Osteoblast (primary cell): ENCODE measurements around the gene CCDC144A. TPM values are rescaled to one million over a fixed set of nuclear protein-coding genes. Genes with fewer than 3 reads are reported as not detected.
A peak's percentile ranks its signal among the peaks of the same experiment; 100 is the strongest.
"Not testable (repeated sequence)": the region's sequence is repeated elsewhere in the genome, so short reads cannot be mapped to it uniquely, and the experiment has no call there.

ENCODE experiments used
- DNase-seq: peaks from one replicate; pipeline ENCODE4 v3.0.0; 2011; ENCODE audit warnings: low spot score, mixed read lengths; ENCODE audit not compliant: insufficient read length; ENCODE audit errors: missing footprints
- H2AFZ ChIP-seq: 2 replicates; pipeline ENCODE4 v1.6.0; 2011; ENCODE audit warnings: mild to moderate bottlenecking, low read length
- H3K27ac ChIP-seq: 2 replicates; pipeline ENCODE4 v1.5.1; 2011; ENCODE audit warnings: mild to moderate bottlenecking, low read depth, low read length, moderate library complexity
- H3K27me3 ChIP-seq: 2 replicates; pipeline ENCODE4 v1.6.0; 2012; ENCODE audit warnings: mild to moderate bottlenecking, control low read depth, inconsistent platforms, low read length, moderate library complexity; ENCODE audit not compliant: insufficient read depth
- H3K36me3 ChIP-seq: 2 replicates; pipeline ENCODE4 v1.5.1; 2011; ENCODE audit warnings: mild to moderate bottlenecking, low read length, control low read depth, moderate library complexity; ENCODE audit not compliant: insufficient read depth
- H3K4me1 ChIP-seq: 2 replicates; pipeline ENCODE4 v1.5.1; 2011; ENCODE audit warnings: mild to moderate bottlenecking, low read length, control low read depth, moderate library complexity; ENCODE audit not compliant: insufficient read depth
- H3K4me2 ChIP-seq: 2 replicates; pipeline ENCODE4 v1.6.0; 2011; ENCODE audit warnings: mild to moderate bottlenecking, low read length; ENCODE audit not compliant: insufficient read depth
- H3K4me3 ChIP-seq: fragments of 200-600 bp; sonication (generic); 3 replicates; pipeline ENCODE4 v1.5.1; 2012; ENCODE audit warnings: mild to moderate bottlenecking, low read length, inconsistent platforms; ENCODE audit not compliant: insufficient read depth
- H3K79me2 ChIP-seq: 2 replicates; pipeline ENCODE4 v1.6.0; 2012; ENCODE audit warnings: mild to moderate bottlenecking, low read length, control low read depth, inconsistent platforms; ENCODE audit not compliant: insufficient read depth
- H3K9me3 ChIP-seq: 2 replicates; pipeline ENCODE4 v1.5.1; 2011; ENCODE audit warnings: low read depth, low read length, control low read depth
- H4K20me1 ChIP-seq: 2 replicates; pipeline ENCODE4 v1.6.0; 2012; ENCODE audit warnings: mild to moderate bottlenecking, low read length, control low read depth; ENCODE audit not compliant: insufficient read depth
- CTCF ChIP-seq: IDR thresholded peaks from 2 replicates; pipeline ENCODE4 v1.5.1; 2011; ENCODE audit warnings: mild to moderate bottlenecking, low read depth, low read length, moderate library complexity; ENCODE audit errors: extremely low read depth
- total RNA-seq: library from RNA; depleted of rRNA; stranded (reverse); fragments of >200 nt; gene quantifications from 2 replicates; pipeline ENCODE4 v1.2.3, GENCODE V29; 2012

CCDC144A gene
- total RNA-seq, 1 donor: 11.2 TPM

DNA sequence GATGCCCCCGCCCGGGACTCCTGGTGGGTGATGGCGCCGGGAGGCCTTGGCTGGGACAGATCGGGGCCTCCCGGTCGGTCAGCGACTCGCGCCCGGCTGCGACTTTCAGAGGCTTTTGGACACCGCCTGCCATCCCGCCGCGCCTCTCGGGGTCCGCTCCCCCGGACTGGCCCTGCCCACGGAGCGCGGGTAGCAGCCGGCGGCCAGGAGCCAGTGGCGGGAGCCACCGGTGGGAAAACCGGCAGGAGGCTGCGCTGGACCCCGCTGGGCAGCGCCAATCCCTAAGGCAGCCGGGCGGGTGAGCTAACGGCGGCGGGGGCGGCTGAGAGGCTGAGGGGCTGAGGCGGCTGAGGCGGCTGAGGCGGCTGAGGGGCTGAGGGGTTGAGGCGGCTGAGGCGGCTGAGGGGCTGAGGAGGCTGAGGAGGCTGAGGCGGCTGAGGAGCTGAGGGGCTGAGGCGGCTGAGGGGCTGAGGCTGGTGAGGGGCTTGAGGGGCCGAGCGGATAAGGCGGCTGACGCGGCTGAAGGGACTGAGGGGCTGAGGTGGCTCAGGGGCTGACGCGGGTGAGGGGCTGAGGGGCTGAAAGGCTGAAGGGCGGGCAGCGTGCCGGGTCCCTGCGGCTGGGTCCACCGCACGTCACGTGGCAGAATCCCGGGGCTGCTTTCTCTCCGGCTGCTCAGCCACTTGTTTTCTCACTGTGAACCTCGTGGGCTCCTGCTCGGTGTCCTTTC lies 23.0 kb upstream of the CCDC144A start:
- not testable (repeated sequence) for H3K27ac ChIP-seq, H3K36me3 ChIP-seq, H4K20me1 ChIP-seq, H3K79me2 ChIP-seq, DNase-seq, H3K4me1 ChIP-seq, H3K9me3 ChIP-seq
- Histone ChIP-seq H2AFZ (peak overlapping the region; percentile 56), H3K4me3 (peak overlapping the region; percentile 58), H3K27me3 (peaks cover 23% of the 10 kb centered on the region), H3K4me2 (peak overlapping the region; percentile 72)

- no peaks in the 10 kb centered on the region for H3K79me2 ChIP-seq
Measured at GRCh38 chr17:16676676-16677268, 13.3 kb upstream of the CCDC144A start.

GRCh38 chr17:16683290-16684138 lies 6.5 kb upstream of the CCDC144A start:
- not testable (repeated sequence) for DNase-seq, H3K4me2 ChIP-seq, H3K4me1 ChIP-seq, H3K9me3 ChIP-seq, H3K36me3 ChIP-seq, H3K27ac ChIP-seq, H3K79me2 ChIP-seq, H3K4me3 ChIP-seq, H3K27me3 ChIP-seq, H2AFZ ChIP-seq, H4K20me1 ChIP-seq

More at GRCh38 chr17:16676676-16677268, 13.3 kb upstream of the CCDC144A start:
- Histone ChIP-seq H3K4me2 (no peak overlapping the region), H2AFZ (no peak overlapping the region), H4K20me1 (no peaks in the 10 kb centered on the region), H3K9me3 (no peaks in the 10 kb centered on the region), H3K27ac (no peak overlapping the region), H3K27me3 (no peaks in the 10 kb centered on the region), H3K4me3 (no peak overlapping the region), H3K36me3 (no peaks in the 10 kb centered on the region), H3K4me1 (no peaks in the 10 kb centered on the region)
- TF ChIP-seq CTCF: no peak
- DNase-seq: no peak

DNA sequence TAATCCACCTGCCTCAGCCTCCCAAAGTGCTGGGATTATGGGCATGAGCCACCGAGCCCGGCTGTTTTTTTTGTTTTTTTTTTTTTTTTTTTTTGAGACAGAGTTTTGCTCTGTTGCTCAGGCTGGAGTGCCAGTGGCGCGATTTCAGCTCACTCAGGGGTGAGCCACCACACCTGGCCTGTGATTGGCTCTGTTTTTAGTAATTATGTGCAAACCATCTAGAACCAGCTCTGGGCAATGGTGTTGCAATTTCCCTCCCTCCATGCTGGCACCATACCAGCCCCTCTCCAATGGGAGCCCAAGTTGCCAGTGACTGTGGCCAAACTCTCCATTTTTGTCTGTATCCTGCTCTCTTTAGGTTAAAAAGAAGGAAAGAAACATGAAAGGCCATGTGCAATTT lies 4.0 kb upstream of the CCDC144A start:
- H3K4me3 ChIP-seq, H4K20me1 ChIP-seq, DNase-seq, H3K9me3 ChIP-seq, H3K79me2 ChIP-seq, H3K27ac ChIP-seq, H3K36me3 ChIP-seq, H3K4me2 ChIP-seq, H3K4me1 ChIP-seq, H2AFZ ChIP-seq, H3K27me3 ChIP-seq: not testable (repeated sequence)

DNA sequence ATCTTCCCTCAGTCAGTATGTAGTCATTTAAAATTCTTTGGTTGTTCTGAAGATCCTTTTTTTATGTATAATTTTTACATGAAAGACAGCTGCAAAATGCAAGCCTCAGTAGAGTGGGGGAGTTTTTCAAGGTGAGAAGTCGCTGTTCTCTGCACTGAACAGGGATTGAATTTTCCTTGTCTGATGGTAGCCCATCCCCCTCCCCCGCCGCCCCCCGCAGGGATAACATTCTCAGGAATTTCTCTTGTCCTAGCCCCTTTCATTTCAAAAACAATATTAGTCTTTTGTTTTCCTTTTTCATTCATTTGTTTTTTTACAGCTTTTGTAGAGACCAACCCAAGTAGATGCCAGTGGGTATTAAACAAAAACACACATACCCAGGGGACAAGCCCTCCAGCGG lies 2.9 kb upstream of the CCDC144A start:
- not testable (repeated sequence) for H3K36me3 ChIP-seq, H3K4me3 ChIP-seq, H3K79me2 ChIP-seq, H2AFZ ChIP-seq, H3K4me1 ChIP-seq, H3K27me3 ChIP-seq, DNase-seq, H3K4me2 ChIP-seq, H3K27ac ChIP-seq, H4K20me1 ChIP-seq, H3K9me3 ChIP-seq

DNA sequence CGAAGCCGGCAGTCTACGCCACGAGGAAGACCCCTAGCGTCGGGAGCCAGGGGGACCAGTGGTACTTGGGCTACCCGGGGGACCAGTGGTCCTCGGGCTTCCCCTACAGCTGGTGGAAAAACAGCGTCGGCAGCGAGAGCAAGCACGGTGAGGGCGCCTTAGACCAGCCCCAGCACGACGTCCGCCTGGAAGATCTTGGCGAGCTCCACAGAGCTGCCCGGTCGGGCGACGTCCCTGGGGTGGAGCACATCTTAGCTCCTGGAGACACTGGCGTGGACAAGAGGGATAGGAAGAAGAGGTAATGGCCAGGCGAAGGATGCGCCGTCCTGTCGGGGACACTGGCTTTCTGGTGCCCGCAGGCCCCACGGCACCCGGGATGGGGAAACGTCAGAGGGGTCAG lies 406 bp downstream of the CCDC144A start:
- H3K4me3 ChIP-seq, H3K4me1 ChIP-seq, H4K20me1 ChIP-seq, H3K4me2 ChIP-seq, H2AFZ ChIP-seq, H3K9me3 ChIP-seq, H3K36me3 ChIP-seq, H3K27ac ChIP-seq, H3K27me3 ChIP-seq, DNase-seq, H3K79me2 ChIP-seq: not testable (repeated sequence)

DNA sequence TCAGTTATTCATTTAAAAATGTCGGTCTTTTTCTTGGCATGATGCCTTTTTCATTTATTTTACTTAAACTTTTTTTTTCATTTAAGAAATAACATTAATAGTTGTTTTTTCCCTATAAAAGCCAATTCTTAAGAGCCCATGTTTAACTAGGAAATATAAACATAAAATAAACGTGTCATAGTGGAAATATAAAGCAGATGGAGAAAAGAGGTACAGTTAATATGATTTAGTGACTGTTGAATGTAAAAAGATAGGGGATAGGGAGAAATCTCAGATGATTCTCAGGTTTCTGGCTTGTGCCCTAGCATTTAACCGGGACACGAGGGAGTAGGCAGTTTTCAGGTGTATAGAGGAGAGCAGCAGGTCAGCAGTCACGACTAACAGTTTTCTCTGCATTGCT lies 7.6 kb downstream of the CCDC144A start:
- not testable (repeated sequence) for H3K4me3 ChIP-seq, H2AFZ ChIP-seq, H4K20me1 ChIP-seq, H3K4me2 ChIP-seq, H3K36me3 ChIP-seq, H3K79me2 ChIP-seq, H3K9me3 ChIP-seq, H3K27ac ChIP-seq, H3K27me3 ChIP-seq, H3K4me1 ChIP-seq, DNase-seq
